22Rv1 (cell line): ENCODE measurements around the gene SLC38A4.

Source experiments
- ZFX ChIP-seq: fragments of 450-650 bp; IDR thresholded peaks from 2 replicates; pipeline ENCODE4 v1.6.1; 2017; ENCODE audit warnings: antibody characterized with exemption, borderline replicate concordance
- TF ChIP-seq, protein P1 (sequence below): fragments of 450-650 bp; IDR thresholded peaks from 2 replicates; pipeline ENCODE4 v1.5.1; 2017; ENCODE audit warnings: mild to moderate bottlenecking

DNA sequence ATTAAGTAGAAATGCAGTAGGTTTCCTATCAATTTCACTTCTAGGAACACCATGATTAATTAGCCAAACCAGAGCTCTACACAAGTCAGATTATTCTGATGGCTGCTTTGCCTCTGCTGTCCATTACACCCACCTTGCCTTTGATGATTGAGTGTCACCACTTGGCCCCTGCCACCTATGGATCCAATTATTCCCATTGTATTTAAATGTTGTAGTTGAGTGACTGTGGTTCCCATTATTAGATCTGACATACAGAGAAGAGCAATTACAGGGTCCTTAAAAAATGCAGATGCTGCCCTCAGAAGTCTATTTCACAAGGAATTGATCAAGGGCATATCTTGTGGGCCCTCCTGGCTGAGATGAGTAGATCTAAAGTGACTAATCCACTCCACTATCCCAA lies 39.5 kb upstream of the SLC38A4 start:
- TF ChIP-seq, protein P1, sequence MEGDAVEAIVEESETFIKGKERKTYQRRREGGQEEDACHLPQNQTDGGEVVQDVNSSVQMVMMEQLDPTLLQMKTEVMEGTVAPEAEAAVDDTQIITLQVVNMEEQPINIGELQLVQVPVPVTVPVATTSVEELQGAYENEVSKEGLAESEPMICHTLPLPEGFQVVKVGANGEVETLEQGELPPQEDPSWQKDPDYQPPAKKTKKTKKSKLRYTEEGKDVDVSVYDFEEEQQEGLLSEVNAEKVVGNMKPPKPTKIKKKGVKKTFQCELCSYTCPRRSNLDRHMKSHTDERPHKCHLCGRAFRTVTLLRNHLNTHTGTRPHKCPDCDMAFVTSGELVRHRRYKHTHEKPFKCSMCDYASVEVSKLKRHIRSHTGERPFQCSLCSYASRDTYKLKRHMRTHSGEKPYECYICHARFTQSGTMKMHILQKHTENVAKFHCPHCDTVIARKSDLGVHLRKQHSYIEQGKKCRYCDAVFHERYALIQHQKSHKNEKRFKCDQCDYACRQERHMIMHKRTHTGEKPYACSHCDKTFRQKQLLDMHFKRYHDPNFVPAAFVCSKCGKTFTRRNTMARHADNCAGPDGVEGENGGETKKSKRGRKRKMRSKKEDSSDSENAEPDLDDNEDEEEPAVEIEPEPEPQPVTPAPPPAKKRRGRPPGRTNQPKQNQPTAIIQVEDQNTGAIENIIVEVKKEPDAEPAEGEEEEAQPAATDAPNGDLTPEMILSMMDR, result no peak
- TF ChIP-seq ZFX, result no peak
